ENCODE results near the gene ACTN1.

DNA sequence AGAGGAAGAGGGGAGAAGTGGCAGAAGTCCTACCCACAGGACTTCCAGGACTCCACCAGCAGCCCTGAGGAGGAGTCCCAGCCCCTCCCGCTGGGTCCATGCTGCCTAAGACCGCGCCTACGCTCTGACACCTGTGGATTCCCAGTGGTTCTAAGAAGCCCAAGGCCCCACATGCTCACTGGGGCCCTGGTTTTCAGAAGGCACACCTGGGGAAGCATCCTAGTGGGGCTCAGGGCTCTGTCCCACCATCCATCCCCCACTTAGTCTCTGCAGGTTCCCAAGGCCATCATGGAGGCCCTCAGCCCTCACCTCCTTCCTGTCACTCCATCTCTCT lies 32.6 kb downstream of the ACTN1 start:
- TF ChIP-seq EZH2phosphoT487 (IDR thresholded peaks at IDR 0.05; ENCODE audit: unreplicated experiment), result no peak
- TF ChIP-seq CTCF (conservative IDR thresholded peaks at IDR 0.05; ENCODE audit: low read depth in 2 of 2), result no peak
- TF ChIP-seq REST (IDR thresholded peaks at IDR 0.05; ENCODE audit: unreplicated experiment), result no peak
- no peak for TF ChIP-seq POLR2AphosphoS5 (IDR thresholded peaks at IDR 0.05; ENCODE audit: low read depth)
- no peak for TF ChIP-seq EZH2 (IDR thresholded peaks at IDR 0.05; ENCODE audit: low read depth, unreplicated experiment)
- TF ChIP-seq JUNB (IDR thresholded peaks at IDR 0.05; ENCODE audit: unreplicated experiment), result no peak
- TF ChIP-seq, protein P1, sequence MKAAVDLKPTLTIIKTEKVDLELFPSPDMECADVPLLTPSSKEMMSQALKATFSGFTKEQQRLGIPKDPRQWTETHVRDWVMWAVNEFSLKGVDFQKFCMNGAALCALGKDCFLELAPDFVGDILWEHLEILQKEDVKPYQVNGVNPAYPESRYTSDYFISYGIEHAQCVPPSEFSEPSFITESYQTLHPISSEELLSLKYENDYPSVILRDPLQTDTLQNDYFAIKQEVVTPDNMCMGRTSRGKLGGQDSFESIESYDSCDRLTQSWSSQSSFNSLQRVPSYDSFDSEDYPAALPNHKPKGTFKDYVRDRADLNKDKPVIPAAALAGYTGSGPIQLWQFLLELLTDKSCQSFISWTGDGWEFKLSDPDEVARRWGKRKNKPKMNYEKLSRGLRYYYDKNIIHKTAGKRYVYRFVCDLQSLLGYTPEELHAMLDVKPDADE (IDR thresholded peaks at IDR 0.05), result no peak
